Endothelial cell of umbilical vein (primary cell): ENCODE data around the gene TFB2M. TPM values are rescaled to one million over a fixed set of nuclear protein-coding genes. Genes with fewer than 3 reads are reported as not detected.

Experiments used
- BruUV-seq: library from RNA; stranded (reverse); fragments of 400-500 nt; replicated peaks from 2 replicates; lab custom pipeline; 2021; lab: Mats Ljungman, UMichigan
- CTCF ChIA-PET: fragments of 300-600, 350-600 bp; sonication (Branson Sonifier 250); formaldehyde crosslinking; loops from one replicate; lab custom pipeline; 2021; ENCODE audit warnings: antibody characterized with exemption, inconsistent platforms; lab: Charles Lee
- POLR2A ChIA-PET: fragments of 300-600, 350-600 bp; sonication (Branson Sonifier 250); formaldehyde crosslinking; loops from one replicate; lab custom pipeline; 2021; ENCODE audit warnings: antibody characterized with exemption, inconsistent platforms; lab: Charles Lee
- DNase-seq: peaks from one replicate; pipeline ENCODE4 v3.0.0-alpha.2; 2011; ENCODE audit warnings: low read depth, low spot score
- FAIRE-seq: peaks from 2 replicates; lab custom pipeline; 2011; peaks lifted over from hg19 to GRCh38; lab: Jason Lieb, UNC
- H2AFZ ChIP-seq: 2 replicates; pipeline ENCODE4 v1.6.0; 2012; ENCODE audit warnings: low read depth, low read length, control low read depth, inconsistent platforms
- H3K27ac ChIP-seq: 2 replicates; pipeline ENCODE4 v1.5.1; 2011; ENCODE audit warnings: low read depth, mild to moderate bottlenecking, control low read depth, low read length, moderate library complexity; ENCODE audit not compliant: insufficient read depth
- H3K27me3 ChIP-seq, 2 experiments: 2 replicates each; pipeline versions ENCODE4 v1.6.0 to v1.6.1; 2011; ENCODE audit warnings: low read length in 2 of 2, mixed read lengths in 1 of 2; ENCODE audit not compliant: control insufficient read depth in 2 of 2, insufficient read depth in 2 of 2
- H3K36me3 ChIP-seq, 2 experiments: 2 replicates in 1 of 2; 3 replicates in 1 of 2; pipeline ENCODE4 v1.5.1; 2011; ENCODE audit warnings: low read length in 2 of 2, mild to moderate bottlenecking in 1 of 2, moderate library complexity in 1 of 2; ENCODE audit not compliant: control insufficient read depth in 2 of 2, insufficient read depth in 2 of 2; ENCODE audit errors: extremely low read depth in 1 of 2
- H3K4me1 ChIP-seq: 3 replicates; pipeline ENCODE4 v1.5.1; 2011; ENCODE audit warnings: mild to moderate bottlenecking, low read length; ENCODE audit not compliant: control insufficient read depth, insufficient read depth; ENCODE audit errors: extremely low read depth
- H3K4me2 ChIP-seq: 2 replicates; pipeline ENCODE4 v1.6.1; 2011; ENCODE audit warnings: low read length, control low read depth, mixed read lengths; ENCODE audit not compliant: insufficient read depth
- H3K4me3 ChIP-seq, 3 experiments: fragments of 200-600 bp in 1 of 3; sonication (generic), shearing (Covaris generic) in 1 of 3; replicated peaks in 1 of 3; 2 replicates each; pipeline ENCODE4 v1.5.1; 2011 to 2016; ENCODE audit warnings: control low read depth in 3 of 3, low read length in 3 of 3, mild to moderate bottlenecking in 2 of 3, inconsistent platforms in 1 of 3, low read depth in 1 of 3, moderate library complexity in 1 of 3; ENCODE audit not compliant: insufficient read depth in 1 of 3
- H3K79me2 ChIP-seq: 2 replicates; pipeline ENCODE4 v1.6.0; 2012; ENCODE audit warnings: low read length, inconsistent platforms; ENCODE audit not compliant: control insufficient read depth, insufficient read depth
- H3K9ac ChIP-seq: replicated peaks from 2 replicates; pipeline ENCODE3; 2011; ENCODE audit warnings: low read length, control low read depth; ENCODE audit not compliant: insufficient read depth; ENCODE audit errors: extremely low read depth
- H3K9me1 ChIP-seq: replicated peaks from 3 replicates; pipeline ENCODE4 v1.6.0; 2011; ENCODE audit warnings: mild to moderate bottlenecking, low read length; ENCODE audit not compliant: control insufficient read depth, insufficient read depth; ENCODE audit errors: extremely low read depth
- H3K9me3 ChIP-seq: replicated peaks from 2 replicates; pipeline ENCODE4 v1.5.1; 2012; ENCODE audit warnings: low read length, inconsistent platforms; ENCODE audit not compliant: control insufficient read depth, insufficient read depth
- H4K20me1 ChIP-seq: replicated peaks from 2 replicates; pipeline ENCODE3; 2011; ENCODE audit warnings: mild to moderate bottlenecking, low read length; ENCODE audit not compliant: control insufficient read depth, insufficient read depth; ENCODE audit errors: extremely low read depth
- EZH2 ChIP-seq: IDR thresholded peaks from 2 replicates; pipeline ENCODE4 v1.6.1; 2012; ENCODE audit warnings: borderline replicate concordance, low read depth, mild to moderate bottlenecking, moderate library complexity, low read length, inconsistent platforms; ENCODE audit not compliant: severe bottlenecking
- GATA2 ChIP-seq: IDR thresholded peaks from 2 replicates; pipeline ENCODE4 v1.7.0; 2011; ENCODE audit warnings: low read depth, mild to moderate bottlenecking, moderate library complexity, mixed read lengths, low read length; ENCODE audit not compliant: insufficient read length, insufficient read depth
- JUN ChIP-seq: IDR thresholded peaks from 2 replicates; pipeline ENCODE4 v1.6.1; 2011; ENCODE audit warnings: borderline replicate concordance, low read depth; ENCODE audit not compliant: insufficient read length, insufficient read depth
- POLR2A ChIP-seq: IDR thresholded peaks from 2 replicates; pipeline ENCODE4 v1.6.1; 2012; ENCODE audit warnings: low read depth, mild to moderate bottlenecking, control low read depth, low read length
- POLR2AphosphoS5 ChIP-seq: IDR thresholded peaks from 2 replicates; pipeline ENCODE4 v1.6.1; 2012; ENCODE audit warnings: low read depth, mild to moderate bottlenecking, control low read depth, low read length, moderate library complexity; ENCODE audit not compliant: insufficient read depth
- dilution Hi-C: fragments of 300-500 bp; cut with MboI; formaldehyde crosslinking; loops from one replicate; pipeline ENCODE4 v1.15.0; 2019; ENCODE audit warnings: low sequenced_read_pairs; ENCODE audit not compliant: extremely low pct_ligation_motif_present
- intact Hi-C: fragments of 100-400 bp; cut with micrococcal nuclease; formaldehyde crosslinking; loops from one replicate; pipeline ENCODE4 v1.10.0; 2022
- polyA plus RNA-seq, 4 experiments: library from polyadenylated mRNA; depleted of rRNA in 3 of 4; stranded (reverse) in 3 of 4; unstranded in 1 of 4; fragments of >200 nt; gene quantifications; 2 replicates each; pipeline versions ENCODE4 v1.2.1 to v1.2.3, GENCODE V29; 2011 to 2012; ENCODE audit warnings: missing spikeins in 1 of 4
- total RNA-seq: library from RNA; stranded (reverse); gene quantifications from 2 replicates; pipeline ENCODE4 v1.2.3, GENCODE V29; 2021

TFB2M gene
- total and polyA plus RNA-seq, 2 donors (not counting 3 experiments of a cell fraction or from before 2014, with no cell fraction given): 8.4 to 14.8 TPM

- intact Hi-C loops: no loop called here
- POLR2A ChIA-PET: no interaction called here
- no peak for FAIRE-seq
Measured at GRCh38 chr1:246559310-246559709, 6.8 kb downstream of the TFB2M start.

GRCh38 chr1:246558041-246558440 is 8.0 kb downstream of the TFB2M start:
- dilution Hi-C loops (no loop called here), intact Hi-C loops (no loop called here)
- Histone ChIP-seq H3K9ac (no peak overlapping the region), H4K20me1 (no peaks in the 10 kb centered on the region), H3K27ac (no peak overlapping the region), H3K9me1 (no peaks in the 10 kb centered on the region), H3K27me3 (no peaks in the 10 kb centered on the region), H2AFZ (no peak overlapping the region), H3K79me2 (peaks cover 20% of the 10 kb centered on the region), H3K36me3 (peaks cover 2 to 9% of the 10 kb centered on the region in 2 experiments), H3K9me3 (no peaks in the 10 kb centered on the region), H3K4me3 (no peak overlapping the region), H3K4me1 (no peaks in the 10 kb centered on the region), H3K4me2 (no peak overlapping the region)
- POLR2A ChIA-PET: no interaction called here
- no TSS peak for BruUV-seq
- no peak for FAIRE-seq
- TF ChIP-seq POLR2AphosphoS5 (no peak), EZH2 (no peak)
- CTCF ChIA-PET: interaction anchor here (0.8 to 0.9 kb wide), 2 partner anchors 22 to 26 kb away, joined by 3 to 5 read pairs; no protein-coding TSS in a partner anchor
- no peak for DNase-seq

More at GRCh38 chr1:246559310-246559709, 6.8 kb downstream of the TFB2M start:
- BruUV-seq: no TSS peak
- TF ChIP-seq EZH2 (no peak), POLR2A (no peak), JUN (no peak), GATA2 (no peak)
- Histone ChIP-seq H3K27me3 (no peaks in the 10 kb centered on the region), H3K4me3 (no peak overlapping the region), H3K9me3 (no peaks in the 10 kb centered on the region), H3K9ac (no peak overlapping the region), H3K79me2 (peaks cover 19% of the 10 kb centered on the region), H3K27ac (no peak overlapping the region), H3K9me1 (no peaks in the 10 kb centered on the region), H3K4me1 (peaks cover 2% of the 10 kb centered on the region), H2AFZ (no peak overlapping the region), H4K20me1 (no peaks in the 10 kb centered on the region), H3K4me2 (no peak overlapping the region), H3K36me3 (peaks cover 2 to 9% of the 10 kb centered on the region in 2 experiments)
- DNase-seq: no peak
- dilution Hi-C loops: no loop called here
- CTCF ChIA-PET: no interaction called here
